Activated CD4-positive, alpha-beta T cell treated with anti-CD3 and anti-CD28 coated beads, Interleukin-10, Interleukin-2, amounts not matched to agents 100 ng/mL and 50 ng/mL, durations not matched to agents 16 hours and 8 hours (primary cell): ENCODE measurements around the gene MIPOL1.
A peak's percentile ranks its signal among the peaks of the same experiment; 100 is the strongest.
"Not testable (repeated sequence)": the region's sequence is repeated elsewhere in the genome, so short reads cannot be mapped to it uniquely, and the experiment has no call there.

Source experiments
- DNase-seq: peaks from one replicate; pipeline ENCODE4 v3.0.0-alpha.2; 2020

The MIPOL1 gene

GRCh38 chr14:37187840-37188577 is 9.7 kb upstream of the MIPOL1 start:
- not testable (repeated sequence) for DNase-seq

GRCh38 chr14:37189733-37190132 is 8.0 kb upstream of the MIPOL1 start:
- not testable (repeated sequence) for DNase-seq

- no peak for DNase-seq
Measured at GRCh38 chr14:37194698-37195097, 3.0 kb upstream of the MIPOL1 start.

- DNase-seq: no peak
Measured at GRCh38 chr14:37195327-37195726, 2.4 kb upstream of the MIPOL1 start.

GRCh38 chr14:37196604-37197420 is 925 bp upstream of the MIPOL1 start:
- DNase-seq: no peak

- no peak for DNase-seq
Measured at GRCh38 chr14:37198273-37198598, 499 bp downstream of the MIPOL1 start.

GRCh38 chr14:37198907-37199306 is 1.2 kb downstream of the MIPOL1 start:
- no peak for DNase-seq

- DNase-seq: no peak
Measured at GRCh38 chr14:37201724-37202123, 4.0 kb downstream of the MIPOL1 start.

- no peak for DNase-seq
Measured at GRCh38 chr14:37202265-37202664, 4.5 kb downstream of the MIPOL1 start.

GRCh38 chr14:37202812-37203211 is 5.1 kb downstream of the MIPOL1 start:
- DNase-seq: no peak

GRCh38 chr14:37203423-37203822 is 5.7 kb downstream of the MIPOL1 start:
- DNase-seq: no peak

GRCh38 chr14:37205623-37206605 is 8.2 kb downstream of the MIPOL1 start:
- not testable (repeated sequence) for DNase-seq

- DNase-seq: not testable (repeated sequence)
Measured at GRCh38 chr14:37209617-37210016, 11.9 kb downstream of the MIPOL1 start.

GRCh38 chr14:37210448-37210847 is 12.7 kb downstream of the MIPOL1 start:
- no peak for DNase-seq

GRCh38 chr14:37213016-37213415 is 15.3 kb downstream of the MIPOL1 start:
- DNase-seq: no peak

- DNase-seq: no peak
Measured at GRCh38 chr14:37215345-37215744, 17.6 kb downstream of the MIPOL1 start.

GRCh38 chr14:37221073-37221472 is 23.3 kb downstream of the MIPOL1 start:
- no peak for DNase-seq

- no peak for DNase-seq
Measured at GRCh38 chr14:37223947-37224474, 26.3 kb downstream of the MIPOL1 start.

GRCh38 chr14:37225668-37226067 is 27.9 kb downstream of the MIPOL1 start:
- DNase-seq: not testable (repeated sequence)

- peak; percentile 63 for DNase-seq
Measured at GRCh38 chr14:37230551-37231194, 32.9 kb downstream of the MIPOL1 start.

- DNase-seq: peak; percentile 45
Measured at GRCh38 chr14:37232907-37233481, 35.3 kb downstream of the MIPOL1 start.

GRCh38 chr14:37234222-37234621 is 36.5 kb downstream of the MIPOL1 start:
- no peak for DNase-seq
